IMR-90 (cell line): Measurements from ENCODE around the gene CDK2AP2. TPM values are rescaled to one million over a fixed set of nuclear protein-coding genes. Genes with fewer than 3 reads are reported as not detected.
"Not testable (repeated sequence)": the region's sequence is repeated elsewhere in the genome, so short reads cannot be mapped to it uniquely, and the experiment has no call there.

Experiments used
- ATAC-seq: fragments of 200-7000 bp; cut with Tn5 transposase; 2 replicates; pipeline ENCODE4 v1.9.1; 2020; ENCODE audit warnings: low read depth, mild to moderate bottlenecking, moderate library complexity
- BruUV-seq: library from RNA; stranded (reverse); fragments of 400-500 nt; replicated peaks from 2 replicates; lab custom pipeline; 2021; lab: Mats Ljungman, UMichigan
- CTCF ChIA-PET: fragments of 300-600 bp; formaldehyde crosslinking; extraction: SDS; loops from one replicate; lab custom pipeline; 2021; ENCODE audit warnings: antibody characterized with exemption; lab: Yijun Ruan, JAX
- POLR2A ChIA-PET: fragments of 300-600 bp; sonication (Branson Sonifier 250); formaldehyde crosslinking; loops from one replicate; lab custom pipeline; 2022; ENCODE audit warnings: antibody characterized with exemption; ENCODE audit not compliant: unreplicated experiment; lab: Charles Lee
- DNase-seq: peaks from one replicate; pipeline ENCODE4 v3.0.0; 2013
- H2AFZ ChIP-seq: replicated peaks from 2 replicates; pipeline ENCODE3; 2013; ENCODE audit warnings: low read length, mild to moderate bottlenecking; ENCODE audit not compliant: poor library complexity
- H2AK5ac ChIP-seq: 2 replicates; pipeline ENCODE4 v1.6.1; 2013; ENCODE audit warnings: low read depth, low read length, inconsistent platforms
- H2AK9ac ChIP-seq: replicated peaks from 2 replicates; pipeline ENCODE3; 2013; ENCODE audit warnings: mild to moderate bottlenecking, low read depth, low read length, moderate library complexity; ENCODE audit not compliant: poor library complexity
- H2BK120ac ChIP-seq: 2 replicates; pipeline ENCODE4 v1.6.1; 2013; ENCODE audit warnings: low read depth, low read length, inconsistent platforms
- H2BK15ac ChIP-seq: 3 replicates; pipeline ENCODE4 v1.6.1; 2013; ENCODE audit warnings: low read depth, low read length, inconsistent platforms
- H2BK20ac ChIP-seq: 2 replicates; pipeline ENCODE4 v1.6.1; 2013; ENCODE audit warnings: low read depth, mild to moderate bottlenecking, inconsistent platforms, low read length, moderate library complexity
- H2BK5ac ChIP-seq: 2 replicates; pipeline ENCODE4 v1.6.1; 2013; ENCODE audit warnings: mild to moderate bottlenecking, low read depth, low read length, inconsistent platforms; ENCODE audit not compliant: poor library complexity, severe bottlenecking
- H3K14ac ChIP-seq: replicated peaks from 2 replicates; pipeline ENCODE4 v1.6.1; 2013; ENCODE audit warnings: low read depth, low read length, inconsistent platforms
- H3K18ac ChIP-seq: 2 replicates; pipeline ENCODE4 v1.6.1; 2013; ENCODE audit warnings: low read depth, low read length, control low read depth
- H3K23ac ChIP-seq: 2 replicates; pipeline ENCODE4 v1.6.1; 2013; ENCODE audit warnings: low read depth, low read length, inconsistent platforms
- H3K27ac ChIP-seq: 2 replicates; pipeline ENCODE4 v1.5.1; 2013; ENCODE audit warnings: mild to moderate bottlenecking, control low read depth, low read length; ENCODE audit not compliant: insufficient read depth
- H3K27me3 ChIP-seq: 2 replicates; pipeline ENCODE4 v1.6.1; 2013; ENCODE audit warnings: low read length; ENCODE audit not compliant: control insufficient read depth, insufficient read depth
- H3K36me3 ChIP-seq: 2 replicates; pipeline ENCODE4 v1.6.1; 2013; ENCODE audit warnings: low read length, mixed read lengths; ENCODE audit not compliant: control insufficient read depth, insufficient read depth
- H3K4ac ChIP-seq: 2 replicates; pipeline ENCODE4 v1.6.1; 2013; ENCODE audit warnings: low read depth, low read length, inconsistent platforms
- H3K4me1 ChIP-seq: 2 replicates; pipeline ENCODE4 v1.6.1; 2013; ENCODE audit warnings: low read length, mixed read lengths; ENCODE audit not compliant: control insufficient read depth, insufficient read depth
- H3K4me2 ChIP-seq: 2 replicates; pipeline ENCODE4 v1.6.1; 2013; ENCODE audit warnings: low read depth, mild to moderate bottlenecking, control low read depth, low read length, moderate library complexity
- H3K4me3 ChIP-seq: 2 replicates; pipeline ENCODE4 v1.5.1; 2013; ENCODE audit warnings: low read depth, mild to moderate bottlenecking, control low read depth, low read length, moderate library complexity; ENCODE audit not compliant: insufficient read depth
- H3K56ac ChIP-seq: 2 replicates; pipeline ENCODE4 v1.6.1; 2013; ENCODE audit warnings: low read length, inconsistent platforms; ENCODE audit not compliant: insufficient read depth; ENCODE audit errors: extremely low read depth
- H3K79me1 ChIP-seq, 2 experiments: 2 replicates each; pipeline ENCODE4 v1.6.1; 2013; ENCODE audit warnings: low read length in 2 of 2, inconsistent platforms in 1 of 2, low read depth in 1 of 2
- H3K9ac ChIP-seq: 2 replicates; pipeline ENCODE4 v1.6.1; 2013; ENCODE audit warnings: low read depth, low read length, control low read depth
- H3K9me1 ChIP-seq: 2 replicates; pipeline ENCODE4 v1.6.1; 2013; ENCODE audit warnings: low read length, inconsistent platforms; ENCODE audit not compliant: insufficient read depth
- H3K9me3 ChIP-seq: 2 replicates; pipeline ENCODE4 v1.6.1; 2013; ENCODE audit warnings: low read length; ENCODE audit not compliant: control insufficient read depth, insufficient read depth
- H4K20me1 ChIP-seq: 2 replicates; pipeline ENCODE4 v1.6.1; 2013; ENCODE audit warnings: low read length, inconsistent platforms; ENCODE audit not compliant: insufficient read depth
- H4K5ac ChIP-seq: 2 replicates; pipeline ENCODE4 v1.6.1; 2013; ENCODE audit warnings: mild to moderate bottlenecking, low read depth, low read length, control low read depth
- H4K8ac ChIP-seq, 2 experiments: 2 replicates each; pipeline ENCODE4 v1.6.1; 2013; ENCODE audit warnings: low read depth in 2 of 2, low read length in 2 of 2, control low read depth in 1 of 2, inconsistent platforms in 1 of 2
- H4K91ac ChIP-seq: 2 replicates; pipeline ENCODE4 v1.6.1; 2013; ENCODE audit warnings: low read depth, low read length, inconsistent platforms; ENCODE audit not compliant: insufficient read depth
- WGBS, 2 experiments: methylation state at CpG; one replicate each; pipeline versions ENCODE4 v1.1.5 to v1.1.7; 2013; ENCODE audit warnings: missing lambda C conversion rate in 2 of 2; ENCODE audit not compliant: insufficient read length in 1 of 2; ENCODE audit errors: extremely low coverage in 2 of 2; 5-methylcytosine and 5-hydroxymethylcytosine counted together
- dilution Hi-C: fragments of 300-500 bp; cut with HindIII; formaldehyde crosslinking; loops from one replicate; pipeline ENCODE4 v1.14.3; 2018; ENCODE audit warnings: low sequenced_read_pairs; ENCODE audit not compliant: unreplicated experiment
- in situ Hi-C: fragments of 300-500 bp; cut with MboI; formaldehyde crosslinking; loops from 3 replicates; pipeline ENCODE4 v1.14.3; 2019; ENCODE audit warnings: low sequenced_read_pairs, inconsistent platforms, mixed read lengths
- intact Hi-C: fragments of 100-400 bp; cut with micrococcal nuclease; formaldehyde crosslinking; loops from 2 replicates; pipeline ENCODE4 v1.10.0; 2022
- polyA plus RNA-seq, 3 experiments: library from polyadenylated mRNA; depleted of rRNA; stranded (reverse); fragments of >200 nt; gene quantifications; 2 replicates each; pipeline ENCODE4 v1.2.3, GENCODE V29; 2012; ENCODE audit warnings: low replicate concordance in 1 of 3
- total RNA-seq: library from RNA; depleted of rRNA; stranded (reverse); fragments of >200 nt; gene quantifications from 2 replicates; pipeline ENCODE4 v1.2.3, GENCODE V29; 2012

The CDK2AP2 gene
- total and polyA plus RNA-seq, 2 of the 4 experiments (the other 2 are of a cell fraction), result 8.1 to 44.7 TPM

- H3K9ac ChIP-seq, H3K27ac ChIP-seq, H3K14ac ChIP-seq, H4K8ac ChIP-seq, DNase-seq, intact Hi-C loops, dilution Hi-C loops, H3K4me3 ChIP-seq, H3K23ac ChIP-seq, ATAC-seq, H4K5ac ChIP-seq, H3K4ac ChIP-seq, H3K27me3 ChIP-seq, H4K91ac ChIP-seq, H3K9me3 ChIP-seq, H4K20me1 ChIP-seq, H2BK5ac ChIP-seq, POLR2A ChIA-PET, H2AK5ac ChIP-seq, H3K18ac ChIP-seq, H3K56ac ChIP-seq, H2AFZ ChIP-seq, H2AK9ac ChIP-seq, H3K4me2 ChIP-seq, H2BK120ac ChIP-seq, CTCF ChIA-PET, in situ Hi-C loops, BruUV-seq, H3K4me1 ChIP-seq, H2BK20ac ChIP-seq, H2BK15ac ChIP-seq: not testable (repeated sequence)
- peaks cover 23% of the 10 kb centered on the region for H3K36me3 ChIP-seq
- H3K79me1 ChIP-seq, result peaks cover 14 to 38% of the 10 kb centered on the region in 2 experiments
- peaks cover 19% of the 10 kb centered on the region for H3K9me1 ChIP-seq
- WGBS, 2 experiments, result 86% methylated on average over 2 of the region's 7 CpGs; no CpG with 5 or more reads in 1 of the 2 experiments
Measured at GRCh38 chr11:67485873-67486361, 22.0 kb downstream of the CDK2AP2 start.
